Uterus (tissue), 4 donors: Measurements from ENCODE around the gene DNM3. TPM values are rescaled to one million over a fixed set of nuclear protein-coding genes. Genes with fewer than 3 reads are reported as not detected.

Source experiments
- DNase-seq, 2 donors: peaks; one replicate each; pipeline ENCODE4 v3.0.0-alpha.2; 2019 to 2020
- H3K27ac ChIP-seq, 2 donors: fragments of 200-600 bp; sonication (generic); 1 replicate in 1 of 2; 2 replicates in 1 of 2; pipeline ENCODE4 v1.5.1; 2016 to 2018
- H3K27me3 ChIP-seq, 2 donors: fragments of 200-600 bp; sonication (generic); one replicate each; pipeline ENCODE4 v1.5.1; 2018 to 2019; ENCODE audit warnings: control low read depth in 1 of 2
- H3K36me3 ChIP-seq, 2 donors: fragments of 200-600 bp; sonication (generic); one replicate each; pipeline ENCODE4 v1.5.1; 2019; ENCODE audit warnings: control low read depth in 1 of 2
- H3K4me1 ChIP-seq, 2 donors: fragments of 200-600 bp; sonication (generic); one replicate each; pipeline ENCODE4 v1.5.1; 2018 to 2019; ENCODE audit warnings: control low read depth in 1 of 2
- H3K4me3 ChIP-seq, 2 donors: fragments of 200-600 bp; sonication (generic); 1 replicate in 1 of 2; 2 replicates in 1 of 2; pipeline ENCODE4 v1.5.1; 2018 to 2019; ENCODE audit warnings: mild to moderate bottlenecking in 1 of 2
- H3K9me3 ChIP-seq, 2 donors: fragments of 200-600 bp; sonication (generic); one replicate each; pipeline ENCODE4 v1.5.1; 2019; ENCODE audit warnings: control low read depth in 1 of 2
- CTCF ChIP-seq, 4 experiments: fragments of 200-600 bp in 2 of 4; fragments of 450-650 bp in 2 of 4; sonication (generic) in 2 of 4; IDR thresholded peaks; one replicate each; pipeline ENCODE4 v1.5.1; 2016 to 2019; ENCODE audit warnings: antibody characterized with exemption in 4 of 4, mild to moderate bottlenecking in 2 of 4, moderate library complexity in 1 of 4
- POLR2A ChIP-seq, 2 donors: fragments of 450-650 bp; IDR thresholded peaks; one replicate each; pipeline ENCODE4 v1.6.1; 2016; ENCODE audit warnings: antibody characterized with exemption in 2 of 2, mild to moderate bottlenecking in 1 of 2, moderate library complexity in 1 of 2
- intact Hi-C: fragments of 100-400 bp; cut with DNase I; formaldehyde crosslinking; loops from one replicate; pipeline ENCODE4 v1.15.1; 2023; ENCODE audit warnings: low total_unique reads
- total RNA-seq, 4 donors: library from RNA; depleted of rRNA in 3 of 4; stranded (reverse); fragments of >200 nt in 3 of 4; gene quantifications; one replicate each; pipeline versions ENCODE4 v1.1.0 to v1.2.4, GENCODE V29; 2014 to 2023
- donor health status: DM: yes; HTN: yes; CAD: no.

The DNM3 gene
- total RNA-seq = 10 to 100 TPM in 3 of 4 donors, 1 to 10 TPM in 1; 4.7 to 49.2 (median 14.6) TPM

- no peaks in the 10 kb centered on the region for H3K9me3 ChIP-seq
- H3K36me3 ChIP-seq = no peaks in the 10 kb centered on the region
- peak; percentile 78 to 88 for DNase-seq
- intact Hi-C loops = no loop called here
- H3K27me3 ChIP-seq = no peaks in the 10 kb centered on the region
- TF ChIP-seq POLR2A (IDR thresholded peaks at IDR 0.05) (peak; percentile 76 to 81), CTCF (IDR thresholded peaks at IDR 0.05) (peak in 1 of 4 experiments; percentile 14)
- H3K4me3 ChIP-seq = peak within 1 kb of the TSS; percentile 50 to 54
- H3K27ac ChIP-seq = peak within 1 kb of the TSS; percentile 60 to 65
- no peaks in the 10 kb centered on the region for H3K4me1 ChIP-seq
These were observed at the start of gene DNM3 for GRCh38 chr1:171841050-171841910. Gene DNM3, plus strand, starts transcription at chr1:171841498. Its CDS starts 159 bp downstream, at chr1:171841657.

GRCh38 chr1:171792656-171793369 is 48.5 kb upstream of the DNM3 start:
- intact Hi-C loops = no loop called here
- no peak for DNase-seq
- Histone ChIP-seq H3K36me3 (no peaks in the 10 kb centered on the region), H3K9me3 (no peaks in the 10 kb centered on the region), H3K27me3 (no peaks in the 10 kb centered on the region), H3K4me1 (no peaks in the 10 kb centered on the region), H3K4me3 (no peak overlapping the region), H3K27ac (no peak overlapping the region)
- TF ChIP-seq CTCF (IDR thresholded peaks at IDR 0.05) (no peak), POLR2A (IDR thresholded peaks at IDR 0.05) (no peak)

- H3K36me3 ChIP-seq = no peaks in the 10 kb centered on the region
- H3K27ac ChIP-seq = no peak overlapping the region
- H3K9me3 ChIP-seq = no peaks in the 10 kb centered on the region
- TF ChIP-seq POLR2A (IDR thresholded peaks at IDR 0.05) (no peak), CTCF (IDR thresholded peaks at IDR 0.05) (no peak)
- intact Hi-C loops = no loop called here
- H3K4me1 ChIP-seq = no peaks in the 10 kb centered on the region
- DNase-seq = no peak
- no peaks in the 10 kb centered on the region for H3K27me3 ChIP-seq
- no peak overlapping the region for H3K4me3 ChIP-seq
These were observed 47.7 kb upstream of the DNM3 start for GRCh38 chr1:171793636-171794035.

- intact Hi-C loops = no loop called here
These were observed 47.2 kb upstream of the DNM3 start for GRCh38 chr1:171794085-171794484.

More at GRCh38 chr1:171794085-171794484, 47.2 kb upstream of the DNM3 start:
- no peaks in the 10 kb centered on the region for H3K36me3 ChIP-seq
- H3K27ac ChIP-seq = no peak overlapping the region
- no peaks in the 10 kb centered on the region for H3K9me3 ChIP-seq
- H3K27me3 ChIP-seq = no peaks in the 10 kb centered on the region
- TF ChIP-seq POLR2A (IDR thresholded peaks at IDR 0.05) (no peak), CTCF (IDR thresholded peaks at IDR 0.05) (no peak)
- no peaks in the 10 kb centered on the region for H3K4me1 ChIP-seq
- H3K4me3 ChIP-seq = no peak overlapping the region
- DNase-seq = no peak
